RPMI8226 (cell line): ENCODE results near the gene ITPRIP.

Experiments
- DNase-seq: peaks from one replicate; pipeline ENCODE4 v3.0.0-alpha.2; 2015

Gene ITPRIP

GRCh38 chr10:104304927-104305326 is 33.3 kb downstream of the ITPRIP start:
- no peak for DNase-seq

GRCh38 chr10:104304356-104304745 is 33.9 kb downstream of the ITPRIP start:
- no peak for DNase-seq

- no peak for DNase-seq
These were observed 34.5 kb downstream of the ITPRIP start for GRCh38 chr10:104303594-104304355.

GRCh38 chr10:104301907-104302690 is 36.2 kb downstream of the ITPRIP start:
- DNase-seq: no peak

- DNase-seq: peak; percentile 86
These were observed 37.5 kb downstream of the ITPRIP start for GRCh38 chr10:104300736-104301292.

- DNase-seq: no peak
These were observed 38.1 kb downstream of the ITPRIP start for GRCh38 chr10:104300002-104300735.

GRCh38 chr10:104299031-104299904 is 39.0 kb downstream of the ITPRIP start:
- no peak for DNase-seq

- peak; percentile 16 for DNase-seq
These were observed 40.3 kb downstream of the ITPRIP start for GRCh38 chr10:104297697-104298660.

- DNase-seq: no peak
These were observed 41.4 kb downstream of the ITPRIP start for GRCh38 chr10:104296687-104297436.

- no peak for DNase-seq
These were observed 44.4 kb downstream of the ITPRIP start for GRCh38 chr10:104293781-104294321.

GRCh38 chr10:104293011-104293410 is 45.3 kb downstream of the ITPRIP start:
- no peak for DNase-seq

- peak; percentile 87 for DNase-seq
These were observed 46.8 kb downstream of the ITPRIP start for GRCh38 chr10:104291439-104291951.

- DNase-seq: no peak
These were observed 49.9 kb downstream of the ITPRIP start for GRCh38 chr10:104288355-104288754.

- DNase-seq: no peak
These were observed 51.3 kb downstream of the ITPRIP start for GRCh38 chr10:104286939-104287338.

- no peak for DNase-seq
These were observed 53.4 kb downstream of the ITPRIP start for GRCh38 chr10:104284846-104285245.

- no peak for DNase-seq
These were observed 56.6 kb downstream of the ITPRIP start for GRCh38 chr10:104281694-104282093.

GRCh38 chr10:104279550-104280259 is 58.6 kb downstream of the ITPRIP start:
- no peak for DNase-seq

GRCh38 chr10:104277785-104278184 is 60.5 kb downstream of the ITPRIP start:
- DNase-seq: no peak

GRCh38 chr10:104276192-104276591 is 62.1 kb downstream of the ITPRIP start:
- DNase-seq: no peak
